T47D (cell line): ENCODE data around the gene NABP2.

Experiments
- DNase-seq, 2 experiments: peaks; one replicate each; pipeline versions ENCODE4 v3.0.0 to v3.0.0-alpha.2; 2011 to 2012; ENCODE audit warnings: low read depth in 1 of 2, low spot score in 1 of 2
- JUND ChIP-seq: IDR thresholded peaks from 2 replicates; pipeline ENCODE4 v1.6.1; 2012; ENCODE audit warnings: low read depth
- in situ Hi-C: cut with HindIII; loops from 2 replicates; pipeline ENCODE4 v1.10.0; 2016; ENCODE audit warnings: low sequenced_read_pairs, low pct_unique_long_range_greater_than_20kb

The NABP2 gene

DNA sequence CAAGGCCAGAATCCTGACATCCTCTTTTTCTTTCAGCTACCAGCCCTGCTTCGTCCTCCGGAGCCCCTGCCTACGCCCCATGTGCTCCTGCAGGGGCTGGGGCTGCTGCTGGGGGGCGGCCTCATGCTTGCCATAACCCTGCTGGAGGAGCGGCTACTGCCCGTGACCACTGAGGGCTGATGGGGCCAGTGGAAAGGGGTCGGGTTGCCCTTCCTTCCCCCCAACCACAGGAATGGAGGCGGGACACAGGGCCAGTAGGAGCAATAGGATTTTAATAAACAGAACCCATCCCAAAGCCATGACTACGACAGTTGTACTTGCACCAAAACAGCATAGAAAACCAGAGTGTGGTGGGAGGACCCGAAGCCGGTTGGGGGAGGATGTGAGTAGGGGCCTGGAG is 13.4 kb downstream of the NABP2 start:
- no peak for TF ChIP-seq JUND
- DNase-seq: no peak

DNA sequence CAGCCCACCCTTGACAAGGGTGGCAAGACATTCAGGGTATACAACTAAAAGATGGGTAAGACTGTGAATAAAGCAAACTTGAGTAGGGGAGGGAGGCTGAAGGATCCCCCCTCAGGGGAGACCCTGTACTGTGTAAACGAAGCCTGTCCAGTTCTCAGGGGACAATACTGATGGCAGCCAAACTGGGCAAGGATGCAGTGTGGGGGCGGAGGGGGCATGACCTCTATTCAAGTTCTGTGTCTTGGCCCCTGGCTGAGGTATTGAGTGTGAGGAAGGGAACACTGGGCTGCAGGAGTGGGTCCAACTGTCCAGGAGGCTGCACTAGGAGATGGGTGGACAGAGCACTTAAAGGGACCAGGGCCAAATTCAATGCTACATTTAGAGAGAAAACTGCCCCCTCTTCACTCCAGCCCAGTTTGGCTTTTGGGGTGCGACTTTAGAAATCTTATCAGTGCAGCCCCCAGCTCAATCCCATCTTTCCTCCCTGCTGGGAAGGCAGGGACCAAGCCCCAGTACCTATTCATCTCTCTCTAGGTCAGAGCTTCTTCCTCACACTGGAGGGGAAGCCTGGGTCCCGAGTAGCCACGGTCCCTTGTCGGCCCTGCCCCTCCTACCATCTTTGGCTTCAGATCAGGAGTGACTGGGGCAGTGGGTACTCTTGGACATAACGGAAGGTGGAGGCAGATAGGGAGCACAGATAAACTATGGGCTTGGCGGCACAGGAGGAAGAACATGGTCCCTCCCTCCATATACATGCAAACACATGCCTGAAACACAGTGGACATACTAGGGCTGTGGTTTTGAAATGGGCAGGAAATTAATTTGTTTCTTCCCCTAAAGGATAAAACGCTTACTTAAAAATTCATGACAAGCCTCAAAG is 17.5 kb downstream of the NABP2 start:
- no peak for DNase-seq
- TF ChIP-seq JUND: no peak
- in situ Hi-C loops: no loop called here

More for the DNA sequence above, 13.4 kb downstream of the NABP2 start:
- in situ Hi-C loops: no loop called here

DNA sequence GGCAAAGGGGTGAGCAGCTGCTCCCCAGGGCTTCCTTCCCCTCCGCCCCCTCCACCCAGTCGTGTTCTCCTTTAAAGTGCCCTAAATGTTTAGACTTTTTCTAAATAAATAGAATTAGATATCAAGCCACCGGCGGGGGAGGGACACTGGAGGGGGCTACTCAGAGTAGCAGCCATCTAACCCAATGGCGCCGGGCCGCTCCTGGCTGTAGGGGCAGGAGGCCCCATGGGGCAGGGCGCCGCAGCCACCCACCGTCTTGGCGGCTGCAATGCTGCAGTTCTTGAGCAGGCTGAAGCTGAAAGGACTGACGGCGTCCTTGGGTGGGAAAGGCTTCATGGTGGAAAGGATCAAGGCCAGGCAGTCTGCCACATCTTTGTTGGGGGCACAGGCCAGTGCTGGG is 18.8 kb downstream of the NABP2 start:
- in situ Hi-C loops: no loop called here
- no peak for DNase-seq
- TF ChIP-seq JUND: no peak

DNA sequence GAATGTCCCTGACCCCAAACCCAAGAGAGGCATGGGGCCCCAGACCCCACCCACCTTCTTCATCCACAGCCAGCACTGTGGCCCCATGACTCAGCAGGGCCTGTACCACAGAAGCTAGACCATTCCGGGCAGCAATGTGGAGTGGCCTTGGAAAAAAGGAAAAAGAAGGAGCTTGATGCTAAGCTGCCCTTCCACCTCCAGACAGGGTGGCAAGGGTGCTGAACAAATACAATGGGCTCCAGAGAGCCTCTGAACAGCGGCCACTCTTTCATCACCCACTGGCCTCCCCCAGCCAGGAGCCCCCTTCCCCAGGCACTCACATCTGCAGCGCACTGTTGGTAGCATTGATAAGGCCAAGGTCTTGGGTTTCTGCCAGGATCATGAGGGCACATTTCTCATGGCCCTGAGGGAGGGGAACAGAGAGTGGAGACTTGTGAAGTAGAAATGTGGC is 19.6 kb downstream of the NABP2 start:
- in situ Hi-C loops: no loop called here
- no peak for TF ChIP-seq JUND
- no peak for DNase-seq

DNA sequence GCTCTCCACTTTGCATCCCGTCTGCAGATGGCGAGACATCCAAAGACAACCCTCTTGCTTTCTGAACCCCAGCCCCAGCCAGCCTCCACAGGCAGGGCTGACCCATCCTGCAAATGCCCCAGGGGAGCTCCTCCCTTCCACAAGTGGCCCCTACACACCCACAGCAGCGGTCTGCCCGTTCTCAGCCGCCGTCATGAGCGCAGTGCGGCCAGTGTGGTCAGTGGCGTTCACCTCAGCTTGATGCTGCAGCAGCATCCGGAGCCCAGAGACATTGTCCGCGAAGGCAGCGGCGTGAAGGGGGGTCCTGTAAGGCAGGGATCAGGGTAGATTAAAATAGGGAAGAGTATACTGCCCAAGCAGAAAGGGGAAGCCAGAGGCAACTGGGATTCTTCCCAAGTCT is 20.4 kb downstream of the NABP2 start:
- no peak for TF ChIP-seq JUND
- in situ Hi-C loops: no loop called here
- no peak for DNase-seq

DNA sequence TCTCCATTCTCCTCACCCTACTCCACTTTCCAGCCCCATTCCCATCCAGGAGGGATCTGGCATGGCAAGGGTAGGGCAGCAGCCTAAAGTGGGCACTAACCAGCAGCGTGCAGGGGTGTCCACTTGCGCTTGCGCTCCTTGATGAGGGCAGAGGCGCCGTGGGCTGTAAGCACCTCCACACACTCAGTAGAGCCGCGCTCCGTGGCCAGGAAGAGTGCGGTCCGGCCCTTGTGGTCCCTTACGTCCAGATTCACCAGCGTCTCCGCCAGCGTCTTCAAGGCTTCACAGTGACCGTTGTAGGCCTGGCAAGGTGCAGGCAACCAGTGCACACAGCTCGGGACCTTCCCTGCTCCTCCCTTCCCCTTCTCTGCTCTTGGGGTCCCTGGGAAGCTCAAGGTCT is 23.8 kb downstream of the NABP2 start:
- in situ Hi-C loops: no loop called here
- TF ChIP-seq JUND: no peak
- DNase-seq: no peak

DNA sequence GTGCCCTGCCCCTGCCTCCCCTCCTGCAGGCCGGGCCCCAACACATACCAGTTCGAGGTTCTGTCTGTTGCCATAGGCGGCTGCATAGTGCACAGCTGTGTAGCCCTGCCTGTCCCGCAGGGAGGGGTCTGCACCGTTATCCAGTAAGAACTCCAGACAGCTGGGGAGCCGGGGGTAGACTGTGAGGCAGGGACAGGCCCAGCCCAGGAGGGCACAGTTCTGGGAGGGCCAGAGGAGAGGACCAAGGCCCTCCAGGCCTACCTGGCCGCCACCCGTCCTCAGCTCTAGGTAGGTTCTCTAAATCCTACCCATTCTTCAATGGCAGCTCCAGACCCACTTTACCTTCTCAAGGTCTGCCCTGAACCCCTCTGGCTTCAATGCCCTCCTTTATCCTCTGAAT is 24.6 kb downstream of the NABP2 start:
- no peak for TF ChIP-seq JUND
- in situ Hi-C loops: no loop called here
- no peak for DNase-seq

DNA sequence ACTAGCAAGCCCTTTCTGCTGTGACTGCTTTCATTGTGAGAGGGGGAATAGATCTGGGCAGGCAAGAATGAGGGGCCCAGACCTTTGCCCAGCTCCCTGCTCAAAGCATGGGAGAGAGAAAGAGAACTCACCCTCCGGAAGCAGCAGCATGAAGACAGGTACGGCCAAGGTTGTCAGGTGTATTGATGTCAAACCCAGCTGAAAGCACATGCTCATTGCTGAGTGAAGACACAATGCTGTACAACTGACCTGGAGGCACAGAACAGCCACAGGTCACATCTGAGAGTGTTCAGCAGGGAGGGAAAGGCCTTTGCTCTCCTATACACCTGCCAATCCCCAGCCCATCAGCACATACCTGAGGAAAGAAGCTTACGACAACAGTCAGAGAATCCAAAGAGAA is 28.5 kb downstream of the NABP2 start:
- DNase-seq: no peak
- no peak for TF ChIP-seq JUND
- in situ Hi-C loops: no loop called here

DNA sequence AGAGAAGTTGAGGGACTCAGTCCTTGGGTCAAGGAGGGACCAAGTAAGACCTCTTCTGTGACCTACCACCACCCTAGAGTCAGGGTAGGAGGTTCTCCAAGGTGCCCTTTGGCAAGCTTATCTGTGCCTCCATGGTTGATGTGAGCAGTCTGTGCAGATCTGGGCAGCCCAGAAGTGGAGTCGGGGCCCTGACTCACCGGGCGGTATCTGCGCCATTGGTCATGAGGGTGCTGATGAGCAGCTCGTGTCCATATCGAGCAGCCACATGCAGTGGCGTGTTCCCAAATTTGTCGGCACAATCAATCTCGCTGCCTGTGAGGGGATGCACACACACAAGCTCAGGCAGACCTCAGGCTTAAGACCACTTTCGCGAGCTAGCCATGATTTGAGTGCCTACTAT is 28.9 kb downstream of the NABP2 start:
- TF ChIP-seq JUND: no peak
- DNase-seq: no peak
- in situ Hi-C loops: no loop called here

DNA sequence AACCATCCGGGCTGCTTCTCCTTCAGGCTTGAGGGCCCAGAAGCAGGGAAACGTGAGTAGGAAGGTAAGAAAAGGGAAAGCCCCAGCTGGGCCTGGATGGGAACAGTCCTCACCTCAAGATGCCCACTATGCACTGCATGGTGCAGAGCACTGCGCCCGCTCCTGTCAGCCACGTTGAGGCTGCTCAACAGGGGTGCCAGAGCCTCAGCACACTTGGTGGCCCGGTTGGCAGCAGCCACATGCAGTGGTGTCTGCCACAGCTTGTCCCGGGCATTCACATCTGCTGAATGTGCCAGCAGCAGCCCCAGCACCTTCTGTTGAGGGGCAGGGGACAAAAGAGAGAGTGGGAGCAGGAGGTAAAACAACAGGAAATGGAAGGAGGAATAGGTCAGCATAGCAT is 31.5 kb downstream of the NABP2 start:
- no peak for TF ChIP-seq JUND
- in situ Hi-C loops: no loop called here
- no peak for DNase-seq

DNA sequence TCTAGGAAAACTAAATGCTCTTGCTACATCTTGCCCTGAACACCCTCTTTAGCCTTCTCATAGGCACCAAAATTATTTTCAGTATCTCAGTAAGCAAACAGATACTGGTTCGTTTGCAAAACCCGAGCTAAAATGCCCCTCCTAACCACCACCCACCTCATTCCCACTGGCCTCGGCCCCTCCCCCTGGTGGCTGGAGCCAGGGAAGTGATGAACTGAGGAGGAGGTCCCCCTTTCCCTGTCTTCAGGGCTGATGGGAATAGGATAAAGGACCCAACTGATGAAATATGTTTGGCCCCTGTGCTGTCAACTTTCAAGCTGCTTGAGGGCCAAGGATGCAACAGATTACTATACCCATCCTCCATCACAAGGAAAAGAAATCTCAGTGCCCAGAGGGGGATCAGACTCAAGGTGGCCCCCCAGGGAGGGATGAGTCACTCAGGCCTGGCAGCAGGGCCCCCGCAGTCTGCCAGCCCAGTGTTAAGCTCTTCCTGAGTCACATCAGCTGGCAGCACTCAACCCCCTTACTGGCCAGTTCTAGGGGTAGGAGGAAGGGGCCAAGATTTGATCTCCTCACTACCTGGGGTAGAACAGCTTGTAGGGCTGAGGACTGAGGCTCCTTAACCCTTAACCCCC is 32.3 kb downstream of the NABP2 start:
- no peak for DNase-seq
- in situ Hi-C loops: no loop called here
- no peak for TF ChIP-seq JUND

DNA sequence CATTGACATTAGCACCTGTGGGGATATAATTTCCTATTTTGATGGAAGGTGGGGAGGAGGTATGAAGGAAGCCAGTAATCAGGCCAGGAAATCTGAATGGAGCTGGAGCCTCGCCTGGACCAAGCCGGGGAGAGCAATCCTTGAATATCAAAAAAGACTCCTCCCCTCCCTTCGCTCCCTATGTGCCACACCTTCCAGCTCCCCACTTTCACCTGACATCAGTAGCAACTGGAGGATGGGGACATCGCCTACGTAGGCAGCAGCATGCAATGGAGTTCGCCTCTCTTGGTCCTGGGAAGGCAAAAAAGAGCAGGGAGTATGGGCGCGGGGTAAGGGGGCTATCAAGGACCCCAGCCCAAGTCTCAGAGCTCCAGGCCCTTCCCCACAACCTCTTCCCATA is 32.9 kb downstream of the NABP2 start:
- in situ Hi-C loops: no loop called here
- no peak for TF ChIP-seq JUND
- no peak for DNase-seq

DNA sequence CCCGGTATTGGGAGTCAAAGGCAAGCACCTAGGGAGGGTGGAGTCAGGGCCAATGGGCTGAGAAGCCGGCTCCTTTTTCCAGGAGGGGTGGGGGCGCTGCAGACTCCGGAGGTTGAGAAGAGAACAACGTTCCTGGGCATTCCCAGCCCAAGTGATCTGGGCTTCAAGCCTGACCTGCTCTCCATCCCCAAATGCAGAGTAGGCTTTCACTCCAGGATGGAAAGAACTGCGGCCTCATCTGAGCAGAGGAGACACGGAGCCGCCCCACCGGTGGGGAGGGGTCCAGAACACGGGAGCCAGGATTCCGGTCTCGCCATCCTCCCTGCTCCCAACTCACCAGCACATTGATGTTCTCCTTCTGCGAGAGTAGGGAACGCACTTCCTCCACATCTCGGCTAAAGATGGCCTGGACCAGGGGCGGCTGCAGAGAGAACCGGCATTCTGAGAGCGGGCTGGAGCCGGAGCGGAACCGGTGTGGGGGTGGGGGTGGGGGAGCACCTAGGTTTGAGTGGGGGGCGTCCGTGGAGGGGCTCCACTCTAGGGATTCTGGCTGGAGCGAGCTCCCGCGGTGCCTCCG is 33.4 kb downstream of the NABP2 start:
- in situ Hi-C loops: no loop called here
- no peak for TF ChIP-seq JUND

More for the DNA sequence above, 33.4 kb downstream of the NABP2 start:
- peak; percentile 66 to 75 for DNase-seq
